ENCODE data around the gene ABHD15. TPM values are rescaled to one million over a fixed set of nuclear protein-coding genes. Genes with fewer than 3 reads are reported as not detected.

ABHD15 gene
- total RNA-seq, 1 experiment from 2014 or later, result 9.0 TPM

- peaks cover 18% of the 10 kb centered on the region for H3K4me1 ChIP-seq (ENCODE audit: low read length)
Observed at GRCh38 chr17:29612094-29612403, 45.2 kb upstream of the ABHD15 start.

GRCh38 chr17:29611351-29612093 is 44.7 kb upstream of the ABHD15 start:
- no peak overlapping the region for H2AFZ ChIP-seq (ENCODE audit: low read length)
- H3K9me2 ChIP-seq (replicated peaks; ENCODE audit: insufficient read depth, low read length), result no peaks in the 10 kb centered on the region
- H3K36me3 ChIP-seq (ENCODE audit: insufficient read depth, low read length), result no peaks in the 10 kb centered on the region
- no peak overlapping the region for H3K9ac ChIP-seq (ENCODE audit: low read length)
- no peaks in the 10 kb centered on the region for H3K9me3 ChIP-seq (ENCODE audit: low read length)
- H4K20me1 ChIP-seq (ENCODE audit: insufficient read depth, low read depth, low read length), result peaks cover 7% of the 10 kb centered on the region; the same call in 1 of the 2 replicates
- H3K4me2 ChIP-seq (ENCODE audit: low read depth, low read length, poor library complexity, severe bottlenecking), result no peak overlapping the region
- H3K4me3 ChIP-seq (ENCODE audit: low read length), result no peak overlapping the region
- no peak overlapping the region for H3K27ac ChIP-seq (ENCODE audit: low read length)
- DNase-seq, result no peak
- no peaks in the 10 kb centered on the region for H3K79me2 ChIP-seq (ENCODE audit: low read length)
- H3K27me3 ChIP-seq (ENCODE audit: low read length), result no peaks in the 10 kb centered on the region
- H3K4me1 ChIP-seq (ENCODE audit: low read length), result peaks cover 14% of the 10 kb centered on the region

More at GRCh38 chr17:29612094-29612403, 45.2 kb upstream of the ABHD15 start:
- Histone ChIP-seq H3K9me3 (ENCODE audit: low read length) (no peaks in the 10 kb centered on the region), H4K20me1 (ENCODE audit: insufficient read depth, low read depth, low read length) (peaks cover 11% of the 10 kb centered on the region; the same call in 1 of the 2 replicates), H3K27ac (ENCODE audit: low read length) (no peak overlapping the region), H3K4me2 (ENCODE audit: low read depth, low read length, poor library complexity, severe bottlenecking) (no peak overlapping the region), H3K9me2 (replicated peaks; ENCODE audit: insufficient read depth, low read length) (no peaks in the 10 kb centered on the region), H3K4me3 (ENCODE audit: low read length) (no peak overlapping the region), H3K27me3 (ENCODE audit: low read length) (no peaks in the 10 kb centered on the region), H3K79me2 (ENCODE audit: low read length) (no peaks in the 10 kb centered on the region), H3K36me3 (ENCODE audit: insufficient read depth, low read length) (no peaks in the 10 kb centered on the region), H3K9ac (ENCODE audit: low read length) (no peak overlapping the region), H2AFZ (ENCODE audit: low read length) (no peak overlapping the region)
- DNase-seq, result no peak

DNA sequence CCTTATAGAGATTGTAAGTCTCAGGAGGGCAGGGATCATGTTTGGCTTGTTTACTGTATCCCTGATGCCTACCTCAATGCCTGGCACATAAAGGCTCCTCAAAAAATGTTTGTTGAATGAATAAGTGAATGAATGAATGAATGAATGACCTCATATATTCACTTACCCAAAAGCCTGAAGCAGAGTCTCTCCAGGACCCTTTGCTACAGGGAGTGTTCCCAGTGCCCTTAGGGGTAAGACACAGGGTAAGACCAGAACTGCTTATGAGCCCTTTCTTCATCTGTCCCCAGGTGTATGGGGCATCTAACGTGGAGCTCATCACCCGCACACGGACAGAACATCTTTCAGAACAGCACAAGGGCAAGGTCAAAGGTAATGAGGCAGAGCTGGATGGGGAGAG is 43.6 kb upstream of the ABHD15 start:
- H3K36me3 ChIP-seq (ENCODE audit: insufficient read depth, low read length), result no peaks in the 10 kb centered on the region
- no peak overlapping the region for H3K9ac ChIP-seq (ENCODE audit: low read length)
- no peak overlapping the region for H3K4me3 ChIP-seq (ENCODE audit: low read length)
- no peaks in the 10 kb centered on the region for H3K79me2 ChIP-seq (ENCODE audit: low read length)
- no peaks in the 10 kb centered on the region for H3K27me3 ChIP-seq (ENCODE audit: low read length)
- DNase-seq, result no peak
- H4K20me1 ChIP-seq (ENCODE audit: insufficient read depth, low read depth, low read length), result no peaks in the 10 kb centered on the region
- H3K9me3 ChIP-seq (ENCODE audit: low read length), result no peaks in the 10 kb centered on the region
- no peak overlapping the region for H3K4me2 ChIP-seq (ENCODE audit: low read depth, low read length, poor library complexity, severe bottlenecking)
- no peaks in the 10 kb centered on the region for H3K9me2 ChIP-seq (replicated peaks; ENCODE audit: insufficient read depth, low read length)
- H3K27ac ChIP-seq (ENCODE audit: low read length), result no peak overlapping the region
- H2AFZ ChIP-seq (ENCODE audit: low read length), result no peak overlapping the region
- peaks cover 8% of the 10 kb centered on the region for H3K4me1 ChIP-seq (ENCODE audit: low read length)

DNA sequence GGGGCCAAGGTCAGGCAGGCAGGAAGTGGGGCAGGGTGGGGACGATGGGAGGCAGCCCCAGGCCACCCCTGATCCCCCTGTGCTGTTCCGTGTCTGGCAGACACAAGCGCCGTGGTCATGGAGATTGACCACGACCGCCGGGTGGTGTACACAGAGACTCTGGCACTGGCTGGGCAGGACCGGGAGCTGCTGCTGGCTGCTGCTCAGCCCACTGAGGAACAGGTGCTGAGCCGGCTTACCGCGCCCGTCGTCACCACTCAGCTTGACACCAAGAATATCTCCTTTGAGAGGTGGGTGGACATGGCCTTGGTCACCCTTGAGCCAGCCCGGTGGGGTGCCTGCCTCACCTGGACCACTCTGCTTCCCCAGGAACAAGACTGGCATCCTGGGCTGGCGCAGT is 42.1 kb upstream of the ABHD15 start:
- Histone ChIP-seq H3K4me3 (ENCODE audit: low read length) (no peak overlapping the region), H3K36me3 (ENCODE audit: insufficient read depth, low read length) (no peaks in the 10 kb centered on the region), H4K20me1 (ENCODE audit: insufficient read depth, low read depth, low read length) (no peaks in the 10 kb centered on the region; the same call in 1 of the 2 replicates), H3K27me3 (ENCODE audit: low read length) (no peaks in the 10 kb centered on the region), H3K9ac (ENCODE audit: low read length) (no peak overlapping the region), H3K9me2 (replicated peaks; ENCODE audit: insufficient read depth, low read length) (no peaks in the 10 kb centered on the region), H3K27ac (ENCODE audit: low read length) (no peak overlapping the region), H3K4me2 (ENCODE audit: low read depth, low read length, poor library complexity, severe bottlenecking) (no peak overlapping the region), H3K4me1 (ENCODE audit: low read length) (peaks cover 4% of the 10 kb centered on the region), H3K79me2 (ENCODE audit: low read length) (no peaks in the 10 kb centered on the region), H3K9me3 (ENCODE audit: low read length) (no peaks in the 10 kb centered on the region), H2AFZ (ENCODE audit: low read length) (no peak overlapping the region)
- no peak for DNase-seq

DNA sequence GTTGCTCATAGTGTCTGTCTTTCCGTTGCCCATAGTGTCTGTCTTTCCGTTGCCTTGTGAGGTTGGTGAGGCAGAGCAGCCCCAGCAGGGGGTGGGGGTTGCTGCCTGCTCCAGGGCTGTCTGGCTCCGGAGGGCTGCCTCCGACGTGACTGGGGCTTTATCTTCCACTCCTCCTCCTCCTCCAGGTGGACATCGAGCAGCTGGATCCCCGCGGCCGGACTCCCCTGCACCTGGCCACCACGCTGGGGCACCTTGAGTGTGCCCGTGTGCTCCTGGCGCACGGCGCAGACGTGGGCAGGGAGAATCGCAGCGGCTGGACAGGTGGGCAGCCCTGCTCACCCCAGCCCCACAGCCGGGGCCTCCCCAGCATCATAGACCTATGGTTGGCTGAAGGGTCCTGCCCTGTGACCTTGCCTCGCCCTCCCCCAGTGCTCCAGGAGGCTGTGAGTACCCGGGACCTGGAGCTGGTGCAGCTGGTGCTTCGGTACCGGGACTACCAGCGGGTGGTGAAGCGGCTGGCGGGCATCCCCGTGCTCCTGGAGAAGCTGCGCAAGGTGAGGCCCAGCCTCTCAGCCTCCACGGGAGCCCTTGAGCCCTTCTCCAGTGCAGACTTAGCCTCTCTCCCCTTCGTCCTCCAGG is 40.8 kb upstream of the ABHD15 start:
- no peak overlapping the region for H3K4me3 ChIP-seq (ENCODE audit: low read length)
- peaks cover 7% of the 10 kb centered on the region; the same call in 1 of the 2 replicates for H4K20me1 ChIP-seq (ENCODE audit: insufficient read depth, low read depth, low read length)
- peaks cover 10% of the 10 kb centered on the region for H3K4me1 ChIP-seq (ENCODE audit: low read length)
- no peaks in the 10 kb centered on the region for H3K27me3 ChIP-seq (ENCODE audit: low read length)
- H3K9me2 ChIP-seq (replicated peaks; ENCODE audit: insufficient read depth, low read length), result no peaks in the 10 kb centered on the region
- H3K4me2 ChIP-seq (ENCODE audit: low read depth, low read length, poor library complexity, severe bottlenecking), result no peak overlapping the region
- H2AFZ ChIP-seq (ENCODE audit: low read length), result no peak overlapping the region
- H3K36me3 ChIP-seq (ENCODE audit: insufficient read depth, low read length), result no peaks in the 10 kb centered on the region
- H3K9ac ChIP-seq (ENCODE audit: low read length), result no peak overlapping the region
- no peak overlapping the region for H3K27ac ChIP-seq (ENCODE audit: low read length)
- H3K9me3 ChIP-seq (ENCODE audit: low read length), result no peaks in the 10 kb centered on the region
- no peak for DNase-seq
- H3K79me2 ChIP-seq (ENCODE audit: low read length), result no peaks in the 10 kb centered on the region

GRCh38 chr17:29603109-29603674 is 36.4 kb upstream of the ABHD15 start:
- Histone ChIP-seq H3K4me3 (ENCODE audit: low read length) (no peak overlapping the region), H3K27me3 (ENCODE audit: low read length) (no peaks in the 10 kb centered on the region), H3K36me3 (ENCODE audit: insufficient read depth, low read length) (no peaks in the 10 kb centered on the region), H2AFZ (ENCODE audit: low read length) (no peak overlapping the region), H3K9me2 (replicated peaks; ENCODE audit: insufficient read depth, low read length) (no peaks in the 10 kb centered on the region), H3K9ac (ENCODE audit: low read length) (no peak overlapping the region), H4K20me1 (ENCODE audit: insufficient read depth, low read depth, low read length) (peaks cover 26% of the 10 kb centered on the region; the same call in 1 of the 2 replicates), H3K27ac (ENCODE audit: low read length) (no peak overlapping the region), H3K79me2 (ENCODE audit: low read length) (0 out of 2 replicates have a peak, but pooled peaks cover 2% of the 10 kb centered on the region), H3K9me3 (ENCODE audit: low read length) (no peaks in the 10 kb centered on the region), H3K4me2 (ENCODE audit: low read depth, low read length, poor library complexity, severe bottlenecking) (no peak overlapping the region), H3K4me1 (ENCODE audit: low read length) (peaks cover 27% of the 10 kb centered on the region)
- no peak for DNase-seq

- Histone ChIP-seq H3K4me1 (ENCODE audit: low read length) (peaks cover 34% of the 10 kb centered on the region), H3K9me2 (replicated peaks; ENCODE audit: insufficient read depth, low read length) (no peaks in the 10 kb centered on the region), H4K20me1 (ENCODE audit: insufficient read depth, low read depth, low read length) (peaks cover 55% of the 10 kb centered on the region), H3K9me3 (ENCODE audit: low read length) (no peaks in the 10 kb centered on the region), H3K9ac (ENCODE audit: low read length) (no peak overlapping the region), H3K4me3 (ENCODE audit: low read length) (no peak overlapping the region), H3K4me2 (ENCODE audit: low read depth, low read length, poor library complexity, severe bottlenecking) (no peak overlapping the region), H3K27me3 (ENCODE audit: low read length) (no peaks in the 10 kb centered on the region), H3K79me2 (ENCODE audit: low read length) (peaks cover 7% of the 10 kb centered on the region; the same call in 1 of the 2 replicates), H3K36me3 (ENCODE audit: insufficient read depth, low read length) (no peaks in the 10 kb centered on the region), H3K27ac (ENCODE audit: low read length) (no peak overlapping the region), H2AFZ (ENCODE audit: low read length) (no peak overlapping the region)
- DNase-seq, result no peak
Observed at GRCh38 chr17:29597361-29598172, 30.7 kb upstream of the ABHD15 start.

DNA sequence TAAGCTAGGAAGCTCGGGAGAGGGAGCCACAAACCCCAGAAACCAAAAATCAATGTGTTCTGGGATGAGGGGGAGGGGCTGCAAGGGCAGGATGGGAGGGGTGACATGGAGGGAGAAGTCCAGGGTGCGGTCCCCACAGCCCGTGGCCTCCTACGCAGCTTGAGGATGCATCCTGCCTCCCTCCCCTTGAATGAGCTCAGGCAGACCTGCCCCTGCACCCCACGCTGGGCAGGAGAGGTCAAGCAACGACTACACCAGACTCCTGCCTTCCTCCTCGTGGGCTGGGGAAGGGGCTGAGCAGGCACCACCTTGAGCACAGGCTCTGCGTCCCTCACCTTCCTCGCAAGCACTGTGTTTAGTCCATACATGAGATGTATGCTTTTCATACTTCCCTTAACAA is 30.0 kb upstream of the ABHD15 start:
- peaks cover 5% of the 10 kb centered on the region; the same call in 1 of the 2 replicates for H3K79me2 ChIP-seq (ENCODE audit: low read length)
- no peak overlapping the region for H3K27ac ChIP-seq (ENCODE audit: low read length)
- no peaks in the 10 kb centered on the region for H3K27me3 ChIP-seq (ENCODE audit: low read length)
- no peaks in the 10 kb centered on the region for H3K9me3 ChIP-seq (ENCODE audit: low read length)
- no peak overlapping the region for H3K9ac ChIP-seq (ENCODE audit: low read length)
- H2AFZ ChIP-seq (ENCODE audit: low read length), result no peak overlapping the region
- H3K36me3 ChIP-seq (ENCODE audit: insufficient read depth, low read length), result no peaks in the 10 kb centered on the region
- no peak for DNase-seq
- H3K4me3 ChIP-seq (ENCODE audit: low read length), result no peak overlapping the region
- no peak overlapping the region for H3K4me2 ChIP-seq (ENCODE audit: low read depth, low read length, poor library complexity, severe bottlenecking)
- peaks cover 55% of the 10 kb centered on the region for H4K20me1 ChIP-seq (ENCODE audit: insufficient read depth, low read depth, low read length)
- H3K9me2 ChIP-seq (replicated peaks; ENCODE audit: insufficient read depth, low read length), result no peaks in the 10 kb centered on the region
- peaks cover 42% of the 10 kb centered on the region for H3K4me1 ChIP-seq (ENCODE audit: low read length)

Data from Karpas-422 (cell line).